IMR-90 (cell line): Measurements from ENCODE around the gene ELOVL1. TPM values are rescaled to one million over a fixed set of nuclear protein-coding genes. Genes with fewer than 3 reads are reported as not detected.
A peak's percentile ranks its signal among the peaks of the same experiment; 100 is the strongest.

ENCODE experiments used
- ATAC-seq: fragments of 200-7000 bp; cut with Tn5 transposase; 2 replicates; pipeline ENCODE4 v1.9.1; 2020; ENCODE audit warnings: low read depth, mild to moderate bottlenecking, moderate library complexity
- BruUV-seq: library from RNA; stranded (reverse); fragments of 400-500 nt; replicated peaks from 2 replicates; lab custom pipeline; 2021; lab: Mats Ljungman, UMichigan
- CTCF ChIA-PET: fragments of 300-600 bp; formaldehyde crosslinking; extraction: SDS; loops from one replicate; lab custom pipeline; 2021; ENCODE audit warnings: antibody characterized with exemption; lab: Yijun Ruan, JAX
- POLR2A ChIA-PET: fragments of 300-600 bp; sonication (Branson Sonifier 250); formaldehyde crosslinking; loops from one replicate; lab custom pipeline; 2022; ENCODE audit warnings: antibody characterized with exemption; ENCODE audit not compliant: unreplicated experiment; lab: Charles Lee
- DNase-seq: peaks from one replicate; pipeline ENCODE4 v3.0.0; 2013
- H2AFZ ChIP-seq: replicated peaks from 2 replicates; pipeline ENCODE3; 2013; ENCODE audit warnings: low read length, mild to moderate bottlenecking; ENCODE audit not compliant: poor library complexity
- H2AK5ac ChIP-seq: 2 replicates; pipeline ENCODE4 v1.6.1; 2013; ENCODE audit warnings: low read depth, low read length, inconsistent platforms
- H2AK9ac ChIP-seq: replicated peaks from 2 replicates; pipeline ENCODE3; 2013; ENCODE audit warnings: mild to moderate bottlenecking, low read depth, low read length, moderate library complexity; ENCODE audit not compliant: poor library complexity
- H2BK120ac ChIP-seq: 2 replicates; pipeline ENCODE4 v1.6.1; 2013; ENCODE audit warnings: low read depth, low read length, inconsistent platforms
- H2BK15ac ChIP-seq: 3 replicates; pipeline ENCODE4 v1.6.1; 2013; ENCODE audit warnings: low read depth, low read length, inconsistent platforms
- H2BK20ac ChIP-seq: 2 replicates; pipeline ENCODE4 v1.6.1; 2013; ENCODE audit warnings: low read depth, mild to moderate bottlenecking, inconsistent platforms, low read length, moderate library complexity
- H2BK5ac ChIP-seq: 2 replicates; pipeline ENCODE4 v1.6.1; 2013; ENCODE audit warnings: mild to moderate bottlenecking, low read depth, low read length, inconsistent platforms; ENCODE audit not compliant: poor library complexity, severe bottlenecking
- H3K14ac ChIP-seq: replicated peaks from 2 replicates; pipeline ENCODE4 v1.6.1; 2013; ENCODE audit warnings: low read depth, low read length, inconsistent platforms
- H3K18ac ChIP-seq: 2 replicates; pipeline ENCODE4 v1.6.1; 2013; ENCODE audit warnings: low read depth, low read length, control low read depth
- H3K23ac ChIP-seq: 2 replicates; pipeline ENCODE4 v1.6.1; 2013; ENCODE audit warnings: low read depth, low read length, inconsistent platforms
- H3K27ac ChIP-seq: 2 replicates; pipeline ENCODE4 v1.5.1; 2013; ENCODE audit warnings: mild to moderate bottlenecking, control low read depth, low read length; ENCODE audit not compliant: insufficient read depth
- H3K27me3 ChIP-seq: 2 replicates; pipeline ENCODE4 v1.6.1; 2013; ENCODE audit warnings: low read length; ENCODE audit not compliant: control insufficient read depth, insufficient read depth
- H3K36me3 ChIP-seq: 2 replicates; pipeline ENCODE4 v1.6.1; 2013; ENCODE audit warnings: low read length, mixed read lengths; ENCODE audit not compliant: control insufficient read depth, insufficient read depth
- H3K4ac ChIP-seq: 2 replicates; pipeline ENCODE4 v1.6.1; 2013; ENCODE audit warnings: low read depth, low read length, inconsistent platforms
- H3K4me1 ChIP-seq: 2 replicates; pipeline ENCODE4 v1.6.1; 2013; ENCODE audit warnings: low read length, mixed read lengths; ENCODE audit not compliant: control insufficient read depth, insufficient read depth
- H3K4me2 ChIP-seq: 2 replicates; pipeline ENCODE4 v1.6.1; 2013; ENCODE audit warnings: low read depth, mild to moderate bottlenecking, control low read depth, low read length, moderate library complexity
- H3K4me3 ChIP-seq: 2 replicates; pipeline ENCODE4 v1.5.1; 2013; ENCODE audit warnings: low read depth, mild to moderate bottlenecking, control low read depth, low read length, moderate library complexity; ENCODE audit not compliant: insufficient read depth
- H3K56ac ChIP-seq: 2 replicates; pipeline ENCODE4 v1.6.1; 2013; ENCODE audit warnings: low read length, inconsistent platforms; ENCODE audit not compliant: insufficient read depth; ENCODE audit errors: extremely low read depth
- H3K79me1 ChIP-seq, 2 experiments: 2 replicates each; pipeline ENCODE4 v1.6.1; 2013; ENCODE audit warnings: low read length in 2 of 2, inconsistent platforms in 1 of 2, low read depth in 1 of 2
- H3K9ac ChIP-seq: 2 replicates; pipeline ENCODE4 v1.6.1; 2013; ENCODE audit warnings: low read depth, low read length, control low read depth
- H3K9me1 ChIP-seq: 2 replicates; pipeline ENCODE4 v1.6.1; 2013; ENCODE audit warnings: low read length, inconsistent platforms; ENCODE audit not compliant: insufficient read depth
- H3K9me3 ChIP-seq: 2 replicates; pipeline ENCODE4 v1.6.1; 2013; ENCODE audit warnings: low read length; ENCODE audit not compliant: control insufficient read depth, insufficient read depth
- H4K20me1 ChIP-seq: 2 replicates; pipeline ENCODE4 v1.6.1; 2013; ENCODE audit warnings: low read length, inconsistent platforms; ENCODE audit not compliant: insufficient read depth
- H4K5ac ChIP-seq: 2 replicates; pipeline ENCODE4 v1.6.1; 2013; ENCODE audit warnings: mild to moderate bottlenecking, low read depth, low read length, control low read depth
- H4K8ac ChIP-seq, 2 experiments: 2 replicates each; pipeline ENCODE4 v1.6.1; 2013; ENCODE audit warnings: low read depth in 2 of 2, low read length in 2 of 2, control low read depth in 1 of 2, inconsistent platforms in 1 of 2
- H4K91ac ChIP-seq: 2 replicates; pipeline ENCODE4 v1.6.1; 2013; ENCODE audit warnings: low read depth, low read length, inconsistent platforms; ENCODE audit not compliant: insufficient read depth
- CEBPB ChIP-seq: IDR thresholded peaks from 2 replicates; pipeline ENCODE4 v1.6.1; 2012; ENCODE audit warnings: low read depth, low read length, improper control_type of control experiment
- MAZ ChIP-seq: IDR thresholded peaks from 2 replicates; pipeline ENCODE4 v1.6.1; 2012; ENCODE audit warnings: low read depth, mild to moderate bottlenecking, low read length, improper control_type of control experiment, moderate library complexity, borderline replicate concordance
- POLR2A ChIP-seq: IDR thresholded peaks from 2 replicates; pipeline ENCODE4 v1.6.1; 2012; ENCODE audit warnings: mild to moderate bottlenecking, low read depth, low read length
- WGBS, 2 experiments: methylation state at CpG; one replicate each; pipeline versions ENCODE4 v1.1.5 to v1.1.7; 2013; ENCODE audit warnings: missing lambda C conversion rate in 2 of 2; ENCODE audit not compliant: insufficient read length in 1 of 2; ENCODE audit errors: extremely low coverage in 2 of 2; 5-methylcytosine and 5-hydroxymethylcytosine counted together
- dilution Hi-C: fragments of 300-500 bp; cut with HindIII; formaldehyde crosslinking; loops from one replicate; pipeline ENCODE4 v1.14.3; 2018; ENCODE audit warnings: low sequenced_read_pairs; ENCODE audit not compliant: unreplicated experiment
- in situ Hi-C: fragments of 300-500 bp; cut with MboI; formaldehyde crosslinking; loops from 3 replicates; pipeline ENCODE4 v1.14.3; 2019; ENCODE audit warnings: low sequenced_read_pairs, inconsistent platforms, mixed read lengths
- intact Hi-C: fragments of 100-400 bp; cut with micrococcal nuclease; formaldehyde crosslinking; loops from 2 replicates; pipeline ENCODE4 v1.10.0; 2022
- polyA plus RNA-seq, 3 experiments: library from polyadenylated mRNA; depleted of rRNA; stranded (reverse); fragments of >200 nt; gene quantifications; 2 replicates each; pipeline ENCODE4 v1.2.3, GENCODE V29; 2012; ENCODE audit warnings: low replicate concordance in 1 of 3
- total RNA-seq: library from RNA; depleted of rRNA; stranded (reverse); fragments of >200 nt; gene quantifications from 2 replicates; pipeline ENCODE4 v1.2.3, GENCODE V29; 2012

ELOVL1 gene
- total and polyA plus RNA-seq, 2 of the 4 experiments (the other 2 are of a cell fraction) = 88.9 to 211 TPM

GRCh38 chr1:43405219-43405875, 37.5 kb upstream of the ELOVL1 start (continued):
- no peak for TF ChIP-seq MAZ

GRCh38 chr1:43404353-43404752, 36.5 kb upstream of the ELOVL1 start:
- no peak overlapping the region for H3K23ac ChIP-seq
- no peak overlapping the region for H2AK9ac ChIP-seq
- dilution Hi-C loops = no loop called here
- no peak overlapping the region for H2BK15ac ChIP-seq
- peaks cover 39% of the 10 kb centered on the region for H3K36me3 ChIP-seq
- H3K27me3 ChIP-seq = no peaks in the 10 kb centered on the region
- H3K18ac ChIP-seq = no peak overlapping the region
- TF ChIP-seq CEBPB (peak; percentile 79), POLR2A (no peak)
- CTCF ChIA-PET = interaction anchor here (0.6 kb wide), 1 partner anchor 29 kb away, joined by 3 read pairs; no protein-coding TSS in a partner anchor
- H3K14ac ChIP-seq = no peak overlapping the region
- H3K4me2 ChIP-seq = no peak overlapping the region
- no peak overlapping the region for H3K4ac ChIP-seq
- no peak overlapping the region for H2BK120ac ChIP-seq
- H3K9me3 ChIP-seq = no peaks in the 10 kb centered on the region
- POLR2A ChIA-PET = no interaction called here
- 100% methylated on average over 4 of the region's 6 CpGs; no CpG with 5 or more reads in 1 of the 2 experiments for WGBS, 2 experiments
- H4K20me1 ChIP-seq = no peaks in the 10 kb centered on the region
- peaks cover 8% of the 10 kb centered on the region; the same call in 1 of the 2 replicates for H3K9me1 ChIP-seq
- peaks cover 30 to 41% of the 10 kb centered on the region in 2 experiments for H3K79me1 ChIP-seq
- H4K91ac ChIP-seq = no peak overlapping the region
- no peak overlapping the region for H3K4me3 ChIP-seq
- H3K4me1 ChIP-seq = peaks cover 4% of the 10 kb centered on the region; the same call in 1 of the 2 replicates
- no peak overlapping the region for H2BK5ac ChIP-seq
- DNase-seq (no peak), ATAC-seq (no peak)
- intact Hi-C loops = no loop called here
- no peak overlapping the region for H4K5ac ChIP-seq
- H2AFZ ChIP-seq = no peak overlapping the region
- H2AK5ac ChIP-seq = no peak overlapping the region
- H3K27ac ChIP-seq = no peak overlapping the region
- no peak overlapping the region for H2BK20ac ChIP-seq
- no peak overlapping the region for H3K56ac ChIP-seq
- no peak overlapping the region for H3K9ac ChIP-seq
- no peak overlapping the region for H4K8ac ChIP-seq
- BruUV-seq = no TSS peak
- in situ Hi-C loops = loop anchor here (25.0 kb wide), 1 partner anchor 492 kb away; no protein-coding TSS in a partner anchor
